ENCODE measurements around the gene NGLY1. TPM values are rescaled to one million over a fixed set of nuclear protein-coding genes. Genes with fewer than 3 reads are reported as not detected.

The NGLY1 gene
- total and polyA plus RNA-seq, 10 of the 15 experiments (the other 5 are each of a cell fraction or from before 2014, with no cell fraction given): 29.8 to 73.5 (median 47.0) TPM

DNA sequence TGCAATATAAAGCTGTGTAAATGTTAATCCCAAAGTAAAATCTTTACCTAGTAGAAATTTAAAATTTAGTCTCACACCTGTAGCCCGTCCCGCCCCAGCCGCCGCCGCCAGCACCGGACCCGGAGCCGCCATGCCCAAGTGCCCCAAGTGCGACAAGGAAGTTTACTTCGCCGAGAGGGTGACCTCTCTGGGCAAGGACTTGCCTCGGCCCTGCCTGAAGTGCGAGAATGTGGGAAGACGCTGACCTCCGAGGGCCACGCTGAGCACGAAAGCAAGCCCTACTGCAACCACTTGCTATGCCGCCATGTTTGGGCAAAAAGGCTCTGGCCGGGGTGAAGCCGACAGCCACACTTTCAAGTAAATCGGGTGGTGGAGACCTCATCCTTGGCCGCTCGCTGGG, 96.5 kb downstream of the NGLY1 start:
- in situ Hi-C loops (cut with MboI) (no loop called here), intact Hi-C loops (cut with micrococcal nuclease; ENCODE audit: unreplicated experiment) (no loop called here)
- TF ChIP-seq FOXK2 (IDR thresholded peaks at IDR 0.05) (no peak), ZNF622 (IDR thresholded peaks at IDR 0.05) (no peak), HDAC2 (IDR thresholded peaks at IDR 0.05) (no peak)
- FAIRE-seq (no peak), DNase-seq (ENCODE audit: low read depth, low spot score) (no peak), ATAC-seq (no peak)
- H3K9ac ChIP-seq (ENCODE audit: control insufficient read depth, insufficient read depth, low read length): no peak overlapping the region
- H2AFZ ChIP-seq (ENCODE audit: control insufficient read depth, low read depth, low read length): no peak overlapping the region
- no TSS peak for BruUV-seq (replicated peaks)
- H3K36me3 ChIP-seq (ENCODE audit: control insufficient read depth in 2 of 2, insufficient read depth in 2 of 2, low read length in 1 of 2): no peaks in the 10 kb centered on the region
- SMC1A ChIA-PET (ENCODE audit: uncharacterized antibody, unreplicated experiment): no interaction called here
- no peaks in the 10 kb centered on the region for H3K27me3 ChIP-seq (replicated peaks in 1 of 2; ENCODE audit: control insufficient read depth in 2 of 2, insufficient read depth in 2 of 2, low read length in 1 of 2)
- RAD21 ChIA-PET (ENCODE audit: unreplicated experiment): no interaction called here
- H3K4me1 ChIP-seq (ENCODE audit: control insufficient read depth, insufficient read depth, low read length): no peaks in the 10 kb centered on the region
- H3K4me2 ChIP-seq (ENCODE audit: control insufficient read depth, insufficient read depth): no peak overlapping the region
- POLR2A ChIA-PET: no interaction called here
- H4K20me1 ChIP-seq (ENCODE audit: control insufficient read depth, insufficient read depth): no peaks in the 10 kb centered on the region
- no peak overlapping the region for H3K27ac ChIP-seq (ENCODE audit: control insufficient read depth, insufficient read depth)
- H3K9me3 ChIP-seq (replicated peaks; ENCODE audit: control insufficient read depth, insufficient read depth, low read length): no peaks in the 10 kb centered on the region
- CTCF ChIA-PET: no interaction called here
- H3K79me2 ChIP-seq (ENCODE audit: control insufficient read depth, insufficient read depth, low read length): no peaks in the 10 kb centered on the region
- H3K4me3 ChIP-seq: no peak overlapping the region
- 83% methylated on average over 23 of the region's 23 CpGs for WGBS (ENCODE audit: insufficient coverage, insufficient replicate concordance, low lambda C conversion rate, missing lambda C conversion rate)

DNA sequence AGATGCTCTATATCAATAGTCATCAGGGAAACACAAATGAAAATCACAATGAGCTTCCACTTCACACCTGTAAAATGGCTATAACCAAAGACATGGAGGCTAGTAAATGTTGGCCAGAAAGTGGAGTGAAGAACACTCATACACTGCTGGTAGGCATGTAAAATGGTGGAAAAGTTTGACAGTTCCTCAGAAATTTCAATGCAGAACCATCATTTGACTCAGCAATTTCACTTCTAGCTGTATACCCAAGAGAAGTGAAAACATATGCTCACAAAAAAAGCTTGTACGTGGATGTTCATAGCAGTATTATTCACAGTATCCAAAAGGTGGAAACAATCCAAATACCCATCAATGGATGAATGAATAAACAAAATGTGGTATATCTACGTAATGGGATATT, 99.4 kb downstream of the NGLY1 start:
- TF ChIP-seq PAX5 (IDR thresholded peaks at IDR 0.05; ENCODE audit: borderline replicate concordance, low read depth, low read length): no peak
- no peak for TF ChIP-seq SMARCA5 (IDR thresholded peaks at IDR 0.05)
- TF ChIP-seq ASH2L (IDR thresholded peaks at IDR 0.05; ENCODE audit: borderline replicate concordance, low read depth): no peak
- no peak for TF ChIP-seq JUND (IDR thresholded peaks at IDR 0.05; ENCODE audit: low read depth, low read length)
- TF ChIP-seq HDGF (IDR thresholded peaks at IDR 0.05): no peak
- TF ChIP-seq, protein P1, sequence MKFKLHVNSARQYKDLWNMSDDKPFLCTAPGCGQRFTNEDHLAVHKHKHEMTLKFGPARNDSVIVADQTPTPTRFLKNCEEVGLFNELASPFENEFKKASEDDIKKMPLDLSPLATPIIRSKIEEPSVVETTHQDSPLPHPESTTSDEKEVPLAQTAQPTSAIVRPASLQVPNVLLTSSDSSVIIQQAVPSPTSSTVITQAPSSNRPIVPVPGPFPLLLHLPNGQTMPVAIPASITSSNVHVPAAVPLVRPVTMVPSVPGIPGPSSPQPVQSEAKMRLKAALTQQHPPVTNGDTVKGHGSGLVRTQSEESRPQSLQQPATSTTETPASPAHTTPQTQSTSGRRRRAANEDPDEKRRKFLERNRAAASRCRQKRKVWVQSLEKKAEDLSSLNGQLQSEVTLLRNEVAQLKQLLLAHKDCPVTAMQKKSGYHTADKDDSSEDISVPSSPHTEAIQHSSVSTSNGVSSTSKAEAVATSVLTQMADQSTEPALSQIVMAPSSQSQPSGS (IDR thresholded peaks at IDR 0.05; ENCODE audit: low read length): no peak
- TF ChIP-seq STAT1 (conservative IDR thresholded peaks at IDR 0.05): no peak
- TF ChIP-seq RB1 (IDR thresholded peaks at IDR 0.05; ENCODE audit: borderline replicate concordance): no peak
- TF ChIP-seq SUZ12 (IDR thresholded peaks at IDR 0.05; ENCODE audit: unreplicated experiment): no peak
- no peak for TF ChIP-seq RAD51 (IDR thresholded peaks at IDR 0.05)
- no peak for TF ChIP-seq RCOR1 (conservative IDR thresholded peaks at IDR 0.05; ENCODE audit: low read depth, low read length)
- Histone ChIP-seq H3K27ac (ENCODE audit: control insufficient read depth, insufficient read depth) (no peak overlapping the region), H3K4me1 (ENCODE audit: control insufficient read depth, insufficient read depth, low read length) (no peaks in the 10 kb centered on the region), H3K79me2 (ENCODE audit: control insufficient read depth, insufficient read depth, low read length) (no peaks in the 10 kb centered on the region), H3K9me3 (replicated peaks; ENCODE audit: control insufficient read depth, insufficient read depth, low read length) (no peaks in the 10 kb centered on the region), H3K36me3 (ENCODE audit: control insufficient read depth in 2 of 2, insufficient read depth in 2 of 2, low read length in 1 of 2) (no peaks in the 10 kb centered on the region), H3K4me2 (ENCODE audit: control insufficient read depth, insufficient read depth) (no peak overlapping the region), H2AFZ (ENCODE audit: control insufficient read depth, low read depth, low read length) (no peak overlapping the region), H4K20me1 (ENCODE audit: control insufficient read depth, insufficient read depth) (no peaks in the 10 kb centered on the region), H3K4me3 (no peak overlapping the region), H3K27me3 (replicated peaks in 1 of 2; ENCODE audit: control insufficient read depth in 2 of 2, insufficient read depth in 2 of 2, low read length in 1 of 2) (no peaks in the 10 kb centered on the region), H3K9ac (ENCODE audit: control insufficient read depth, insufficient read depth, low read length) (no peak overlapping the region)
- intact Hi-C loops (cut with micrococcal nuclease; ENCODE audit: unreplicated experiment): no loop called here
- BruUV-seq (replicated peaks): no TSS peak
- DNase-seq (ENCODE audit: low read depth, low spot score) (no peak), ATAC-seq (no peak), FAIRE-seq (no peak)
- SMC1A ChIA-PET (ENCODE audit: uncharacterized antibody, unreplicated experiment): interaction anchor here (0.7 to 1.9 kb wide), 3 partner anchors 13 to 36 kb away, joined by 3 to 9 read pairs (median 7); no protein-coding TSS in a partner anchor
- CTCF ChIA-PET: interaction anchor here (2.0 kb wide), 1 partner anchor 170 kb away, joined by 4 read pairs; no protein-coding TSS in a partner anchor
- WGBS (ENCODE audit: insufficient coverage, insufficient replicate concordance, low lambda C conversion rate, missing lambda C conversion rate): 45% methylated on average over 2 of the region's 2 CpGs
- POLR2A ChIA-PET: no interaction called here
- in situ Hi-C loops (cut with MboI): no loop called here
- RAD21 ChIA-PET (ENCODE audit: unreplicated experiment): no interaction called here

Data from GM12878 (cell line).